GM12873 (cell line): ENCODE data around the gene PLCXD1.

Experiments used
- CTCF ChIP-seq: IDR thresholded peaks from 2 replicates; pipeline ENCODE4 v1.5.1; 2012; ENCODE audit warnings: low read depth, mild to moderate bottlenecking, moderate library complexity, low read length, control low read depth; ENCODE audit not compliant: insufficient read depth; ENCODE audit errors: missing control alignments

The PLCXD1 gene

GRCh38 chrX:281166-281999, at the start of gene PLCXD1:
Gene PLCXD1 (plus strand): TSS chrX:281381. CDS start chrX:284188, 2,807 bp downstream.
- TF ChIP-seq CTCF: no peak

GRCh38 chrX:250965-251364, 30.2 kb upstream of the PLCXD1 start:
- no peak for TF ChIP-seq CTCF

- no peak for TF ChIP-seq CTCF
Observed at GRCh38 chrX:252244-252956, 28.8 kb upstream of the PLCXD1 start.

- TF ChIP-seq CTCF: no peak
Observed at GRCh38 chrX:252957-253291, 28.3 kb upstream of the PLCXD1 start.

GRCh38 chrX:253451-254297, 27.5 kb upstream of the PLCXD1 start:
- no peak for TF ChIP-seq CTCF

GRCh38 chrX:254630-255215, 26.5 kb upstream of the PLCXD1 start:
- no peak for TF ChIP-seq CTCF
